Stimulated activated CD4-positive, alpha-beta T cell treated with anti-CD3 and anti-CD28 coated beads, Interleukin-4, amount 100 ng/mL, for 24 hours (primary cell): ENCODE data around the gene NAA38.

Source experiments
- DNase-seq: peaks from one replicate; pipeline ENCODE4 v3.0.0-alpha.2; 2020

The NAA38 gene

DNA sequence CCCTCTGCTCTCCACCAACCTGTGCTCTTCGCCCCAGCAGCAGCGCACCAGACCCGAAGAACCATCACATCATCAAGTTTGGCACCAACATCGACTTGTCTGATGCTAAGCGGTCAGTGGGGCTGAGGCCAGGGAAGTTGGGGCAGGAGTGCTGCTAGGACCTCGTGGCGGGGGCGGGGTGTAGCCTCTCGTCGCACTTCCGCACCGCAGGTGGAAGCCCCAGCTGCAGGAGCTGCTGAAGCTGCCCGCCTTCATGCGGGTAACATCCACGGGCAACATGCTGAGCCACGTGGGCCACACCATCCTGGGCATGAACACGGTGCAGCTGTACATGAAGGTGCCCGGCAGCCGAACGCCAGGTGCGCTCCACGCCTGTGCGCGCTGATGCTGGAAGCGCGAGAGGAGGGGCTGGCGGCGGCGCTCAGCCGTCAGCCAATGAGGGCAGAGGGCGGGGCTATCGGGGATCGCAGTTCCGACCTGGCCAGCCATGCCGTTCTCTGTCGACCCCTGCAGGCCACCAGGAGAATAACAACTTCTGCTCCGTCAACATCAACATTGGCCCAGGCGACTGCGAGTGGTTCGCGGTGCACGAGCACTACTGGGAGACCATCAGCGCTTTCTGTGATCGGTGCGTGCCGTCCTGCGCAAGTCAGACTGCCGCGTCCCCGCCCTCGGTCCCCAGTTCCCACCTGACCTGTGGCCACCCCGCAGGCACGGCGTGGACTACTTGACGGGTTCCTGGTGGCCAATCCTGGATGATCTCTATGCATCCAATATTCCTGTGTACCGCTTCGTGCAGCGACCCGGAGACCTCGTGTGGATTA, 5.7 kb downstream of the NAA38 start:
- peak; percentile 94 for DNase-seq

GRCh38 chr17:7850701-7851437, 6.5 kb downstream of the NAA38 start:
- no peak for DNase-seq

DNA sequence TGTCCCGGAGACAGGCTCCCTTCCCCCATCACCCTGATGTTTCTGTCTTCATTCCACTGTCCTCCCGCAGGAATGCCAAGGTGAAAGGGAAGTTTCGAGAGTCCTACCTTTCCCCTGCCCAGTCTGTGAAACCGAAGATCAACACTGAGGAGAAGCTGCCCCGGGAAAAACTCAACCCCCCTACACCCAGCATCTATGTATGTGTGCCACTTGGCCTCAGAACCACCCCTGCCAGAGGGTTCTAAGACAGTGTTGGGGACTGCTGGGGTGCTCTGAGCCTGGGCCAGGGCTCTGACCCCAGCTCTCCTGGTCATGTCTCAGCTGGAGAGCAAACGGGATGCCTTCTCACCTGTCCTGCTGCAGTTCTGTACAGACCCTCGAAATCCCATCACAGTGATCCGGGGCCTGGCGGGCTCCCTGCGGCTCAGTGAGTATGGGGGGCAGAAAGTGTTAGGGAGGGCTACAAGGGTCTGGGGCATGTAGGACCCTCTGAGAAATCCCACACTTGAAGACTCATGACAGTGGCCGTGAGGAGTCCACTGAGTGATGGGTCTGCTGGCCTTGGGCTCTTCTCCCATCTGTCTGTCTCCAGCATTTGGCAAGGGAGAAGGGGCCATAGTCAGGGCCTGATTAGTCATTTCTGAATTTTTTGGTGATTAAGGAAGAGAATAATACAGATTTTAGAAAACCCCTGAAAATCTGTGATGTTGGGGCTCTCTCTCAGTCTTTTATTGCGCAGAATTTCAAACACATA, 7.4 kb downstream of the NAA38 start:
- DNase-seq: no peak

GRCh38 chr17:7849130-7849750, 8.1 kb downstream of the NAA38 start:
- no peak for DNase-seq

DNA sequence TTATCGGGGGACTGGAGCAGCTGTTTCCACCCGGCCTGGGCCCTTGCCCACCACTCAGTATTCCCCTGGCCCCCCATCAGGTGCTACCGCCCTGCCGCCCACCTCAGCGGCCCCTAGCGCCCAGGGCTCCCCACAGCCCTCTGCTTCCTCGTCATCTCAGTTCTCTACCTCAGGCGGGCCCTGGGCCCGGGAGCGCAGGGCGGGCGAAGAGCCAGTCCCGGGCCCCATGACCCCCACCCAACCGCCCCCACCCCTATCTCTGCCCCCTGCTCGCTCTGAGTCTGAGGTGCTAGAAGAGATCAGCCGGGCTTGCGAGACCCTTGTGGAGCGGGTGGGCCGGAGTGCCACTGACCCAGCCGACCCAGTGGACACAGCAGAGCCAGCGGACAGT, 8.6 kb downstream of the NAA38 start:
- no peak for DNase-seq

DNA sequence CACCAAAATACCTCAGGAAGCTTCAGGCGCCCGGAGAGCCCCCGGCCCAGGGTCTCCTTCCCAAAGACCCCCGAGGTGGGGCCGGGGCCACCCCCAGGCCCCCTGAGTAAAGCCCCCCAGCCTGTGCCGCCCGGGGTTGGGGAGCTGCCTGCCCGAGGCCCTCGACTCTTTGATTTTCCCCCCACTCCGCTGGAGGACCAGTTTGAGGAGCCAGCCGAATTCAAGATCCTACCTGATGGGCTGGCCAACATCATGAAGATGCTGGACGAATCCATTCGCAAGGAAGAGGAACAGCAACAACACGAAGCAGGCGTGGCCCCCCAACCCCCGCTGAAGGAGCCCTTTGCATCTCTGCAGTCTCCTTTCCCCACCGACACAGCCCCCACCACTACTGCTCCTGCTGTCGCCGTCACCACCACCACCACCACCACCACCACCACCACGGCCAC, 9.2 kb downstream of the NAA38 start:
- no peak for DNase-seq

GRCh38 chr17:7846765-7847661, 10.3 kb downstream of the NAA38 start:
- no peak for DNase-seq

GRCh38 chr17:7846063-7846735, 11.2 kb downstream of the NAA38 start:
- DNase-seq: peak; percentile 4

- DNase-seq: peak; percentile 3
Measured at GRCh38 chr17:7845359-7846062, 11.8 kb downstream of the NAA38 start.

GRCh38 chr17:7844292-7845154, 12.8 kb downstream of the NAA38 start:
- DNase-seq: peak; percentile 89

DNA sequence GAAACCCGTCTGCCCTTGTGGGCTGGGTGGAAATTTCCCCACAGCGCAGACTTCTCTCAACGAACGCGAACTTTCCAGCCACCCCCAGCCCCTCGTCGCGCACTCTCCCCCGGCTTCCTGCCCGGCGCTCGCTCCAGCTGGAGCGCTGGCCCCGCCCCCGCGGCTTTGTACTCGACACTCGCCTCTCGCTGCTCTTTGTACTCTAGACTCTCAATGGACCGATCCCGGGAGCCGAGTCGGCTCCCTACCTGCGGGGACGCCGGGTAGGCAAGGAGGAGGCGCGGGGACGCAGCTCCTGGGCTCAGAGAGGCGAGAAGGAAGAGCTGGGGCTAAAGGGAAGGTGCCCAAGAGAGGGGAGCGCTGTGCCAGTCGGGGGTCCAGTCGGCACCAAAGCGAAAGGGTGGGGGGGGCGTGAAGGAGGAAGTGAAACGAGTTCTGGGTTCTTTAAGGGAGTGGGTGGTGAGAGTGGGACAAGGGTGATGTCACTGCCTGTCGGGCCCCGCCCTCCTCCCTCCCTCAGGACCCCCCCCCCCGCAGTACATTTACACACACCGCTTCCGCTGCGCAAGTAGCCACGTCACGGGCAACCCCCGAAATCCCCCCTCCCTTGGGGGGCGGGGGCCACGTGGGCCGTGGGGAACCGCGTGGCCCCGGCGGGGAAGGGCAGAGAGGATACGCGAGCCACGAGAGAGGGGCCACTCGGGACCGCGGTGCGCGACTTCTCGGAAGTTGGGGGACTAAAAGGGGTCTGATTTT, 13.6 kb downstream of the NAA38 start:
- peak; percentile 89 for DNase-seq

DNA sequence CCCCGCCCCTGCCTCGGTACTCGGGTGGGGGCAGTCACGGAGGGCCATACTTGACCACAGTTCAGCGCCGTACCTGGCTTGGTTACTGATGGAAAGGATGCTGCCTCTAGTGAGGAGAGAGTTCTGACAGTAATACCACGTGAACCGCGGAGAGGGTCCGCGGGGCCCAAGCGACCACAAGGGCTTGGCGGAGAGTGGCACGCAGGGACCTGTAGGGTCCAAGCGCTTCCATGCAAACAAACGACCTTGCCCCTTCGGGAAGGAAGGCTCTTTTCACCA, 14.2 kb downstream of the NAA38 start:
- no peak for DNase-seq

DNA sequence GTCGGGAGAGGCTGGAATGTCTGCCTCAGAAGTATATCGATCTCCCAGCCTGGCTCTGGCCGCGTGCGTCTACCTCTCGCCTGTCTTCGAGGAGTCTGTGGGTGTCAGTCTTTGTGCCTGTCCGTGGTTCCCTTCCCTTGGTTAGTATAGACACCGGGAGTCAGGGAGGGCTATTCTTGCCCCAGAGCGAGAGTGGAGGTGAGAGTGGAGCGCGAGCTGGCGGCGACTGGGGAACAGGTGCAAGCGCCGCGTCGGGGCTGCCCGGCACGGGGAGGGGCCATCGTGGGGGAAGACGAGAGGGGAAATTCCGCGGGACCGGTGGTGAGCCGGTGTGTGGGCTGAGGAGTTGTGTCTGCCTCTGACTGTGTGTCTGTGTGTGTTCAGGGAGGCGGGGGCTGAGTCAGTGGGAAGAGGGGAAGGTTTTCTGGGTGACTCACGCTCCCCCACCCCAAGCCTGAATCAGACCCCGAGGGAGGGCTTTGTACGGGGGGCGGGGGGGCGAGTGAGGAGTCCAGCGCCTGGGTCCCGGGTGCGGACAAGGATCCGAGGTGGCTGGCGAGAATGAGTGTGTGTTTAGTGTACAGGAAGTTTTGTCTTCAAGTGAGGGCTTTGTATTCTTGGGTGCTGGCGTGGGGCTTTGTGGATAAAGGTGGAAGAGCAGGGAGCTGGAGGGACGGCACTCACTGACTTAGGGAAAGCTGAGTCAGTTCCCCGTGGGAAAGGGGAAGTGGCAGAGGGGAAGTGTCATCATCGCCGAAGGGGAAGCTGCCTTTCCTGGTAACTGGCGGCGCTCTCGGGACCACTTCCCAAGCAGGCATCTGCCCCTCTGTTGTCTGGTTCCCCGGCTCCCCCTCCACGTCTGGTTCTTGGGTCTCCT, 14.7 kb downstream of the NAA38 start:
- DNase-seq: peak; percentile 98

DNA sequence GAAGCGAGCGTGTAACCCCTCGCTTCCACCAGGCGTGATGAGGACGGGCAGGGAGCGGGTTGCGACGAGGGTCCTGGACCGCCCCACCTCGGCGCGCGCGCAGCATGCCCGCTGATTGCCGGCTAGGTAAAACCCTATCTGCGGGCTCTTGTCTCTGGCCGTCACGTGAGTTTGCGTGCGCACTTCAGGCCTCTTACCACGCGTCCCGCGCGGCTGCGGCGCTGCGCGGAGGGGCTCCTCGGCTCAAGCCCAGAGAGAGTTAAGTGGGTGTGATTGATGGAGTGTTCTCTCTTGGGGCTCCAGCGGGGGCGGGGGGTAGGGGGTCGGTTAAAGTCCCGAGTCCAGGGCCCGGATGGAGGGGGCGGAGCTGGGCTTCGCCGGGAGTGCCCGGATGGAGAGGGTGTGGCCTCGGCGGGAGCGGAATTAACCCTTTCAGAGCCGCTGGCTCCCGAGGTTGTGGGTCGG, 15.4 kb downstream of the NAA38 start:
- DNase-seq: peak; percentile 88

GRCh38 chr17:7841396-7841914, 15.9 kb downstream of the NAA38 start:
- peak; percentile 94 for DNase-seq

DNA sequence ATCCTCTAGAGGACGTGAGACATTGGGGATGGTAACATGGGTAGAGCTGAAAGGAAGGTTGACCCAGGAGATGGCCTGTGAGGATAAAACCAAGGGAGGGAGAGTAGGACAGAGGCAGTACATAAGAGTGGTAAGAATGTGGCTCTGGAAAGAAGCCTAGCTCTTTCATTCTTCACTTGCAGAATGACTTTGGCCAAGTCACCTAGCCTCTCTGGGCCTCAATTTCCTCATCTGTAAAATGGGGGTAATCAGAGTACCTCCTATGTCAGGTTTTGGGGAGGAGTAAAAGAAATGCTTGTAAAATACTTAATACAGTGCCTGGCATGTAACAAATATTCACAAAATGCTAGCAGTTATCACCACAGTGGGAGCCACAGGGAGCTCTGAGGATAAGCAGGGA, 16.5 kb downstream of the NAA38 start:
- DNase-seq: no peak

DNA sequence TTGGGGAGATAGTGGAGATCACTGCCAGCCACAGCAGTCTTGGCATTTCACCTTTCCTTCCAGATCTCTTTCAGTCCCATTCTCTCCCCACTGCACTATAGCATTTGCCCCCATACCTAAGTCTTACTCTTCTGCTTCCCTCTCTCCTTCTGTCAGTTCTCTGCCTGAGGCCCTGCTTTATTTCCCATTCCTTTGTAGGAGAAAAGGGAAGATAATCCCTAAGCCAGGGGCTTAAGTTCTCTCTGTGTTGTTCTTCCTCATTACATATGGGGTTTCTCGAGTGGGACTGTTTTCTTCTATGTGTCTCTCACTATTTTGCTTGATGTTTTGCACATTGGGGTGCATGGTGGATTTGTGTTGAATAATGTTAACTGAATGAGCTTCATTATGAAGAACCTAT, 16.9 kb downstream of the NAA38 start:
- DNase-seq: no peak

DNA sequence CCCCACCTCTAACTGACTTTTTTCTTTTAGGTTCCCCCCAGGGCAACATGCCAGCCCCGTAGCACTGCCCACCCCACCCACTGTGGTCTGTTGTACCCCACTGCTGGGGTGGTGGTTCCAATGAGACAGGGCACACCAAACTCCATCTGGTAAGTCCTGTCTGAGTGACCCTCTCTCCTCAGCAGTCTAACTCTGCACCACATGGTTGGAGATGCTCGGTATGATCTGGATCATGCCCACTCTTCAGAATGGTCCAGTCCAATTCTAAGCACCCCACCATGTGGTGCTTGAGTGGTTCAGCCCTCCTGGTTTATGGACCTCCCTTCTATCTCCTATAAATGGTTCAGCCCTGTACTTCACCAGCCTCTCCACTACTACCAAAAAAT, 17.5 kb downstream of the NAA38 start:
- peak; percentile 21 for DNase-seq
